ENCODE results near the gene SLC40A1. TPM values are rescaled to one million over a fixed set of nuclear protein-coding genes. Genes with fewer than 3 reads are reported as not detected.

The SLC40A1 gene
- total and polyA plus RNA-seq, 10 of the 15 experiments (the other 5 are each of a cell fraction or from before 2014, with no cell fraction given) = 0.01 to 0.38 (median 0.08) TPM; not detected in 7

- Histone ChIP-seq H3K79me2 (ENCODE audit: control insufficient read depth, insufficient read depth, low read length) (no peaks in the 10 kb centered on the region), H3K4me3 (no peak overlapping the region), H4K20me1 (ENCODE audit: control insufficient read depth, insufficient read depth) (no peaks in the 10 kb centered on the region), H3K4me2 (ENCODE audit: control insufficient read depth, insufficient read depth) (no peak overlapping the region), H2AFZ (ENCODE audit: control insufficient read depth, low read depth, low read length) (no peak overlapping the region), H3K27ac (ENCODE audit: control insufficient read depth, insufficient read depth) (no peak overlapping the region), H3K9ac (ENCODE audit: control insufficient read depth, insufficient read depth, low read length) (no peak overlapping the region), H3K9me3 (replicated peaks; ENCODE audit: control insufficient read depth, insufficient read depth, low read length) (no peaks in the 10 kb centered on the region), H3K4me1 (ENCODE audit: control insufficient read depth, insufficient read depth, low read length) (no peaks in the 10 kb centered on the region), H3K27me3 (replicated peaks in 1 of 2; ENCODE audit: control insufficient read depth in 2 of 2, insufficient read depth in 2 of 2, low read length in 1 of 2) (no peaks in the 10 kb centered on the region), H3K36me3 (ENCODE audit: control insufficient read depth in 2 of 2, insufficient read depth in 2 of 2, low read length in 1 of 2) (no peaks in the 10 kb centered on the region)
- POLR2A ChIA-PET = no interaction called here
- no peak for DNase-seq (ENCODE audit: low read depth, low spot score)
- RAD21 ChIA-PET (ENCODE audit: unreplicated experiment) = no interaction called here
- no peak for ATAC-seq
- FAIRE-seq = no peak
- CTCF ChIA-PET = no interaction called here
- intact Hi-C loops (cut with micrococcal nuclease; ENCODE audit: unreplicated experiment) = no loop called here
- in situ Hi-C loops (cut with MboI) = no loop called here
- TF ChIP-seq ZBTB33 (IDR thresholded peaks at IDR 0.05) (no peak), MTA3 (IDR thresholded peaks at IDR 0.05; ENCODE audit: borderline replicate concordance, low read length) (no peak), DPF2 (IDR thresholded peaks at IDR 0.05) (no peak), MYC (IDR thresholded peaks at IDR 0.05; ENCODE audit: insufficient read depth, insufficient read length, insufficient replicate concordance, low read length, severe bottlenecking) (no peak), NFIC (IDR thresholded peaks at IDR 0.05; ENCODE audit: low read depth, low read length) (no peak), NFYA (IDR thresholded peaks at IDR 0.05; ENCODE audit: borderline replicate concordance, low read depth, low read length) (no peak), POLR2AphosphoS2 (IDR thresholded peaks at IDR 0.05; ENCODE audit: low read depth, low read length) (no peak), TBL1XR1 (IDR thresholded peaks at IDR 0.05; ENCODE audit: low read depth, low read length) (no peak)
- WGBS (ENCODE audit: insufficient coverage, insufficient replicate concordance, low lambda C conversion rate, missing lambda C conversion rate) = 48% methylated on average over 5 of the region's 5 CpGs
- SMC1A ChIA-PET (ENCODE audit: uncharacterized antibody, unreplicated experiment) = no interaction called here
- BruUV-seq (replicated peaks) = no TSS peak
These were observed 36.1 kb downstream of the SLC40A1 start for GRCh38 chr2:189544318-189545042.

Data from GM12878 (cell line).